ENCODE data around the gene CLIC4. TPM values are rescaled to one million over a fixed set of nuclear protein-coding genes. Genes with fewer than 3 reads are reported as not detected.

The CLIC4 gene
- total and polyA plus RNA-seq, 9 of the 15 experiments (the other 6 are each of a cell fraction or from before 2014, with no cell fraction given) = 16.0 to 67.5 (median 38.4) TPM

- TF ChIP-seq ATF6 (CRISPR knock-in tag; IDR thresholded peaks at IDR 0.05) = no peak
- no peak for TF ChIP-seq ZNF766 (CRISPR knock-in tag; conservative IDR thresholded peaks at IDR 0.05)
- TF ChIP-seq E2F4 (CRISPR knock-in tag; IDR thresholded peaks at IDR 0.05; ENCODE audit: low read depth) = no peak
- no peak for TF ChIP-seq RUNX1 (IDR thresholded peaks at IDR 0.05; ENCODE audit: low read depth)
- TF ChIP-seq OTX1 (CRISPR knock-in tag; IDR thresholded peaks at IDR 0.05) = no peak
- no peak for TF ChIP-seq DMBX1 (CRISPR knock-in tag; IDR thresholded peaks at IDR 0.05; ENCODE audit: borderline replicate concordance)
- 0 out of 2 replicates have a peak, but pooled peaks have one; percentile 19 for TF ChIP-seq TOE1 (IDR thresholded peaks at IDR 0.05; ENCODE audit: borderline replicate concordance)
- TF ChIP-seq TOE1 (CRISPR knock-in tag; IDR thresholded peaks at IDR 0.05; ENCODE audit: borderline replicate concordance, low read depth) = no peak
- TF ChIP-seq EP400 (IDR thresholded peaks at IDR 0.05) = no peak
- no peak for TF ChIP-seq HNRNPLL (IDR thresholded peaks at IDR 0.05; ENCODE audit: low read depth, low read length, poor library complexity, severe bottlenecking)
- no peak for TF ChIP-seq CREBBP (IDR thresholded peaks at IDR 0.05; ENCODE audit: low read depth, low read length)
- TF ChIP-seq GTF2B (IDR thresholded peaks at IDR 0.05; ENCODE audit: extremely low read depth, insufficient read length) = no peak
- no peak for TF ChIP-seq HDAC2 (IDR thresholded peaks at IDR 0.05)
- no peak for TF ChIP-seq PHB2 (IDR thresholded peaks at IDR 0.05; ENCODE audit: low read depth)
- TF ChIP-seq NCOR1 (IDR thresholded peaks at IDR 0.05) = no peak
- no peak for TF ChIP-seq TSHZ1 (CRISPR knock-in tag; IDR thresholded peaks at IDR 0.05)
- TF ChIP-seq ZNF133 (CRISPR knock-in tag; IDR thresholded peaks at IDR 0.05) = no peak
- TF ChIP-seq BCOR (IDR thresholded peaks at IDR 0.05) = peak; percentile 47; the same call in 1 of the 2 replicates
- TF ChIP-seq RAD21 (CRISPR knock-in tag; conservative IDR thresholded peaks at IDR 0.05 in 1 of 2, IDR thresholded peaks at IDR 0.05 in 1 of 2) = no peak
- no peak for TF ChIP-seq ZNF143 (CRISPR knock-in tag; IDR thresholded peaks at IDR 0.05)
These were observed 39.8 kb upstream of the CLIC4 start (continued) for GRCh38 chr1:24705260-24706073.

All from K562 (cell line).